Endothelial cell of umbilical vein (primary cell): ENCODE data around the gene DUS1L. TPM values are rescaled to one million over a fixed set of nuclear protein-coding genes. Genes with fewer than 3 reads are reported as not detected.

Experiments used
- BruUV-seq: library from RNA; stranded (reverse); fragments of 400-500 nt; replicated peaks from 2 replicates; lab custom pipeline; 2021; lab: Mats Ljungman, UMichigan
- CTCF ChIA-PET: fragments of 300-600, 350-600 bp; sonication (Branson Sonifier 250); formaldehyde crosslinking; loops from one replicate; lab custom pipeline; 2021; ENCODE audit warnings: antibody characterized with exemption, inconsistent platforms; lab: Charles Lee
- POLR2A ChIA-PET: fragments of 300-600, 350-600 bp; sonication (Branson Sonifier 250); formaldehyde crosslinking; loops from one replicate; lab custom pipeline; 2021; ENCODE audit warnings: antibody characterized with exemption, inconsistent platforms; lab: Charles Lee
- DNase-seq: peaks from one replicate; pipeline ENCODE4 v3.0.0-alpha.2; 2011; ENCODE audit warnings: low read depth, low spot score
- FAIRE-seq: peaks from 2 replicates; lab custom pipeline; 2011; peaks lifted over from hg19 to GRCh38; lab: Jason Lieb, UNC
- H2AFZ ChIP-seq: 2 replicates; pipeline ENCODE4 v1.6.0; 2012; ENCODE audit warnings: low read depth, low read length, control low read depth, inconsistent platforms
- H3K27ac ChIP-seq: 2 replicates; pipeline ENCODE4 v1.5.1; 2011; ENCODE audit warnings: low read depth, mild to moderate bottlenecking, control low read depth, low read length, moderate library complexity; ENCODE audit not compliant: insufficient read depth
- H3K27me3 ChIP-seq, 2 experiments: 2 replicates each; pipeline versions ENCODE4 v1.6.0 to v1.6.1; 2011; ENCODE audit warnings: low read length in 2 of 2, mixed read lengths in 1 of 2; ENCODE audit not compliant: control insufficient read depth in 2 of 2, insufficient read depth in 2 of 2
- H3K36me3 ChIP-seq, 2 experiments: 2 replicates in 1 of 2; 3 replicates in 1 of 2; pipeline ENCODE4 v1.5.1; 2011; ENCODE audit warnings: low read length in 2 of 2, mild to moderate bottlenecking in 1 of 2, moderate library complexity in 1 of 2; ENCODE audit not compliant: control insufficient read depth in 2 of 2, insufficient read depth in 2 of 2; ENCODE audit errors: extremely low read depth in 1 of 2
- H3K4me1 ChIP-seq: 3 replicates; pipeline ENCODE4 v1.5.1; 2011; ENCODE audit warnings: mild to moderate bottlenecking, low read length; ENCODE audit not compliant: control insufficient read depth, insufficient read depth; ENCODE audit errors: extremely low read depth
- H3K4me2 ChIP-seq: 2 replicates; pipeline ENCODE4 v1.6.1; 2011; ENCODE audit warnings: low read length, control low read depth, mixed read lengths; ENCODE audit not compliant: insufficient read depth
- H3K4me3 ChIP-seq, 3 experiments: fragments of 200-600 bp in 1 of 3; sonication (generic), shearing (Covaris generic) in 1 of 3; replicated peaks in 1 of 3; 2 replicates each; pipeline ENCODE4 v1.5.1; 2011 to 2016; ENCODE audit warnings: control low read depth in 3 of 3, low read length in 3 of 3, mild to moderate bottlenecking in 2 of 3, inconsistent platforms in 1 of 3, low read depth in 1 of 3, moderate library complexity in 1 of 3; ENCODE audit not compliant: insufficient read depth in 1 of 3
- H3K79me2 ChIP-seq: 2 replicates; pipeline ENCODE4 v1.6.0; 2012; ENCODE audit warnings: low read length, inconsistent platforms; ENCODE audit not compliant: control insufficient read depth, insufficient read depth
- H3K9ac ChIP-seq: replicated peaks from 2 replicates; pipeline ENCODE3; 2011; ENCODE audit warnings: low read length, control low read depth; ENCODE audit not compliant: insufficient read depth; ENCODE audit errors: extremely low read depth
- H3K9me1 ChIP-seq: replicated peaks from 3 replicates; pipeline ENCODE4 v1.6.0; 2011; ENCODE audit warnings: mild to moderate bottlenecking, low read length; ENCODE audit not compliant: control insufficient read depth, insufficient read depth; ENCODE audit errors: extremely low read depth
- H3K9me3 ChIP-seq: replicated peaks from 2 replicates; pipeline ENCODE4 v1.5.1; 2012; ENCODE audit warnings: low read length, inconsistent platforms; ENCODE audit not compliant: control insufficient read depth, insufficient read depth
- H4K20me1 ChIP-seq: replicated peaks from 2 replicates; pipeline ENCODE3; 2011; ENCODE audit warnings: mild to moderate bottlenecking, low read length; ENCODE audit not compliant: control insufficient read depth, insufficient read depth; ENCODE audit errors: extremely low read depth
- EZH2 ChIP-seq: IDR thresholded peaks from 2 replicates; pipeline ENCODE4 v1.6.1; 2012; ENCODE audit warnings: borderline replicate concordance, low read depth, mild to moderate bottlenecking, moderate library complexity, low read length, inconsistent platforms; ENCODE audit not compliant: severe bottlenecking
- FOS ChIP-seq: IDR thresholded peaks from 2 replicates; pipeline ENCODE4 v1.6.1; 2011; ENCODE audit warnings: mild to moderate bottlenecking, low read length, moderate library complexity, borderline replicate concordance; ENCODE audit not compliant: insufficient read depth
- GATA2 ChIP-seq: IDR thresholded peaks from 2 replicates; pipeline ENCODE4 v1.7.0; 2011; ENCODE audit warnings: low read depth, mild to moderate bottlenecking, moderate library complexity, mixed read lengths, low read length; ENCODE audit not compliant: insufficient read length, insufficient read depth
- JUN ChIP-seq: IDR thresholded peaks from 2 replicates; pipeline ENCODE4 v1.6.1; 2011; ENCODE audit warnings: borderline replicate concordance, low read depth; ENCODE audit not compliant: insufficient read length, insufficient read depth
- MAX ChIP-seq: IDR thresholded peaks from 2 replicates; pipeline ENCODE4 v1.6.1; 2011; ENCODE audit not compliant: insufficient read depth, insufficient read length
- MYC ChIP-seq: IDR thresholded peaks from one replicate; pipeline ENCODE4 v1.6.1; 2011; ENCODE audit warnings: mild to moderate bottlenecking, low read depth, low read length
- POLR2A ChIP-seq: IDR thresholded peaks from 2 replicates; pipeline ENCODE4 v1.6.1; 2012; ENCODE audit warnings: low read depth, mild to moderate bottlenecking, control low read depth, low read length
- POLR2AphosphoS5 ChIP-seq: IDR thresholded peaks from 2 replicates; pipeline ENCODE4 v1.6.1; 2012; ENCODE audit warnings: low read depth, mild to moderate bottlenecking, control low read depth, low read length, moderate library complexity; ENCODE audit not compliant: insufficient read depth
- dilution Hi-C: fragments of 300-500 bp; cut with MboI; formaldehyde crosslinking; loops from one replicate; pipeline ENCODE4 v1.15.0; 2019; ENCODE audit warnings: low sequenced_read_pairs; ENCODE audit not compliant: extremely low pct_ligation_motif_present
- intact Hi-C: fragments of 100-400 bp; cut with micrococcal nuclease; formaldehyde crosslinking; loops from one replicate; pipeline ENCODE4 v1.10.0; 2022
- polyA plus RNA-seq, 4 experiments: library from polyadenylated mRNA; depleted of rRNA in 3 of 4; stranded (reverse) in 3 of 4; unstranded in 1 of 4; fragments of >200 nt; gene quantifications; 2 replicates each; pipeline versions ENCODE4 v1.2.1 to v1.2.3, GENCODE V29; 2011 to 2012; ENCODE audit warnings: missing spikeins in 1 of 4
- total RNA-seq: library from RNA; stranded (reverse); gene quantifications from 2 replicates; pipeline ENCODE4 v1.2.3, GENCODE V29; 2021
- TF ChIP-seq, protein P1 (sequence below), 2 donors: IDR thresholded peaks; 1 replicate in 1 of 2; 2 replicates in 1 of 2; pipeline ENCODE4 v1.5.1; 2011; ENCODE audit warnings: low read length in 2 of 2, mild to moderate bottlenecking in 2 of 2, moderate library complexity in 2 of 2, control low read depth in 1 of 2, inconsistent platforms in 1 of 2, low read depth in 1 of 2; ENCODE audit not compliant: insufficient read depth in 1 of 2; ENCODE audit errors: extremely low read depth in 1 of 2

Gene DUS1L
- total and polyA plus RNA-seq, 2 donors (not counting 3 experiments of a cell fraction or from before 2014, with no cell fraction given), result 60.1 to 92.9 TPM

- TF ChIP-seq EZH2 (no peak), MAX (no peak), JUN (no peak), POLR2A (no peak), POLR2AphosphoS5 (no peak), MYC (no peak), FOS (no peak), GATA2 (no peak)
- TF ChIP-seq, protein P1, sequence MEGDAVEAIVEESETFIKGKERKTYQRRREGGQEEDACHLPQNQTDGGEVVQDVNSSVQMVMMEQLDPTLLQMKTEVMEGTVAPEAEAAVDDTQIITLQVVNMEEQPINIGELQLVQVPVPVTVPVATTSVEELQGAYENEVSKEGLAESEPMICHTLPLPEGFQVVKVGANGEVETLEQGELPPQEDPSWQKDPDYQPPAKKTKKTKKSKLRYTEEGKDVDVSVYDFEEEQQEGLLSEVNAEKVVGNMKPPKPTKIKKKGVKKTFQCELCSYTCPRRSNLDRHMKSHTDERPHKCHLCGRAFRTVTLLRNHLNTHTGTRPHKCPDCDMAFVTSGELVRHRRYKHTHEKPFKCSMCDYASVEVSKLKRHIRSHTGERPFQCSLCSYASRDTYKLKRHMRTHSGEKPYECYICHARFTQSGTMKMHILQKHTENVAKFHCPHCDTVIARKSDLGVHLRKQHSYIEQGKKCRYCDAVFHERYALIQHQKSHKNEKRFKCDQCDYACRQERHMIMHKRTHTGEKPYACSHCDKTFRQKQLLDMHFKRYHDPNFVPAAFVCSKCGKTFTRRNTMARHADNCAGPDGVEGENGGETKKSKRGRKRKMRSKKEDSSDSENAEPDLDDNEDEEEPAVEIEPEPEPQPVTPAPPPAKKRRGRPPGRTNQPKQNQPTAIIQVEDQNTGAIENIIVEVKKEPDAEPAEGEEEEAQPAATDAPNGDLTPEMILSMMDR (IDR thresholded peaks at IDR 0.05; ENCODE audit: extremely low read depth in 1 of 2, insufficient read depth in 1 of 2, low read depth in 1 of 2, low read length in 2 of 2), result no peak
- no peaks in the 10 kb centered on the region for H4K20me1 ChIP-seq
- no peaks in the 10 kb centered on the region for H3K9me3 ChIP-seq
- H3K4me3 ChIP-seq, result no peak overlapping the region
- H3K9me1 ChIP-seq, result no peaks in the 10 kb centered on the region
- no peaks in the 10 kb centered on the region for H3K4me1 ChIP-seq
- H3K36me3 ChIP-seq, result no peaks in the 10 kb centered on the region
- CTCF ChIA-PET, result interaction anchor here (0.9 kb wide), 1 partner anchor 15 kb away, joined by 4 read pairs; the partner anchor contains the start of gene FASN
- POLR2A ChIA-PET, result no interaction called here
- DNase-seq (no peak), FAIRE-seq (no peak)
- no peak overlapping the region for H3K4me2 ChIP-seq
- no peak overlapping the region for H3K27ac ChIP-seq
- no peaks in the 10 kb centered on the region for H3K79me2 ChIP-seq
- intact Hi-C loops (no loop called here), dilution Hi-C loops (no loop called here)
- H3K27me3 ChIP-seq, result no peaks in the 10 kb centered on the region
- H2AFZ ChIP-seq, result no peak overlapping the region
- H3K9ac ChIP-seq, result no peak overlapping the region
- no TSS peak for BruUV-seq
Measured at GRCh38 chr17:82112914-82113311, 47.3 kb upstream of the DUS1L start.
